A549 (cell line): Measurements from ENCODE around the gene SBF2. TPM values are rescaled to one million over a fixed set of nuclear protein-coding genes. Genes with fewer than 3 reads are reported as not detected.
A peak's percentile ranks its signal among the peaks of the same experiment; 100 is the strongest.

Source experiments
- ATAC-seq, 2 experiments: fragments of 200-7000 bp in 1 of 2; fragments of >200 bp in 1 of 2; cut with Nextera tagmentation in 1 of 2; cut with Tn5 transposase in 1 of 2; 3 replicates each; pipeline versions ENCODE4 v1.8.0 to v1.9.1; 2018 to 2020; ENCODE audit warnings: mild to moderate bottlenecking in 1 of 2, moderate library complexity in 1 of 2
- CTCF ChIA-PET: fragments of 300-600 bp; sonication (Branson Sonifier 250); formaldehyde crosslinking; extraction: SDS; loops from one replicate; lab custom pipeline; 2021; ENCODE audit warnings: antibody characterized with exemption, inconsistent platforms; lab: Yijun Ruan, JAX
- POLR2A ChIA-PET: fragments of 350-600 bp; formaldehyde crosslinking; extraction: SDS; loops from one replicate; lab custom pipeline; 2021; ENCODE audit warnings: antibody characterized with exemption, inconsistent platforms; lab: Yijun Ruan, JAX
- DNase-seq, 2 experiments: peaks; one replicate each; pipeline versions ENCODE4 v3.0.0 to v3.0.0-alpha.2; 2011 to 2016; ENCODE audit warnings: low read depth in 1 of 2, low spot score in 1 of 2
- FAIRE-seq: peaks from 2 replicates; lab custom pipeline; 2011; peaks lifted over from hg19 to GRCh38; lab: Jason Lieb, UNC
- H3K27ac ChIP-seq, 2 experiments: fragments of >200 bp; sonication (Bioruptor Twin); formaldehyde crosslinking; 3 replicates each; pipeline ENCODE4 v1.5.1; 2016 to 2017
- H3K4me1 ChIP-seq: fragments of >200 bp; sonication (Bioruptor Twin); formaldehyde crosslinking; 3 replicates; pipeline ENCODE4 v1.6.1; 2016
- H3K4me2 ChIP-seq: fragments of >200 bp; sonication (Bioruptor Twin); formaldehyde crosslinking; 3 replicates; pipeline ENCODE4 v1.6.1; 2016
- H3K4me3 ChIP-seq: fragments of >200 bp; sonication (Bioruptor Twin); formaldehyde crosslinking; 3 replicates; pipeline ENCODE4 v1.5.1; 2016
- H3K9me3 ChIP-seq: fragments of >200 bp; sonication (Bioruptor Twin); formaldehyde crosslinking; 3 replicates; pipeline ENCODE4 v1.6.1; 2016
- CEBPB ChIP-seq, 2 experiments: fragments of >200 bp in 1 of 2; sonication (Bioruptor Twin) in 1 of 2; formaldehyde crosslinking in 1 of 2; IDR thresholded peaks; 2 replicates each; pipeline ENCODE4 v1.6.1; 2012 to 2016
- EP300 ChIP-seq, 2 experiments: fragments of >200 bp; sonication (Bioruptor Twin); formaldehyde crosslinking; IDR thresholded peaks; 2 replicates in 1 of 2; 3 replicates in 1 of 2; pipeline ENCODE4 v1.6.1; 2016 to 2017
- FOSL2 ChIP-seq, 2 experiments: fragments of 450-650 bp in 1 of 2; fragments of >200 bp in 1 of 2; sonication (Bioruptor Twin) in 1 of 2; formaldehyde crosslinking; IDR thresholded peaks; 2 replicates each; pipeline versions ENCODE4 v1.5.0 to v1.6.1; 2016 to 2020; ENCODE audit warnings: mild to moderate bottlenecking in 1 of 2, moderate library complexity in 1 of 2
- GATA3 ChIP-seq: IDR thresholded peaks from 2 replicates; pipeline ENCODE4 v1.6.1; 2012; ENCODE audit warnings: borderline replicate concordance
- HOXA7 ChIP-seq: fragments of 250-450 bp; sonication (Bioruptor Pico); IDR thresholded peaks from 2 replicates; pipeline ENCODE4 v1.5.0; 2020; ENCODE audit warnings: mild to moderate bottlenecking, moderate library complexity
- HOXB5 ChIP-seq: fragments of 250-450 bp; sonication (Bioruptor Pico); IDR thresholded peaks from 2 replicates; pipeline ENCODE4 v1.5.0; 2020; ENCODE audit warnings: mild to moderate bottlenecking, moderate library complexity
- JUNB ChIP-seq: fragments of >200 bp; sonication (Bioruptor Twin); formaldehyde crosslinking; IDR thresholded peaks from 2 replicates; pipeline ENCODE4 v1.6.1; 2016
- KDM1A ChIP-seq: fragments of 200-600 bp; sonication (generic); IDR thresholded peaks from 2 replicates; pipeline ENCODE4 v1.6.1; 2016; ENCODE audit warnings: low read depth, mild to moderate bottlenecking
- MYC ChIP-seq: IDR thresholded peaks from 2 replicates; pipeline ENCODE4 v1.6.1; 2012; ENCODE audit warnings: mild to moderate bottlenecking, inconsistent platforms, low read length, improper control_type of control experiment, borderline replicate concordance
- NPAS2 ChIP-seq: fragments of 250-450 bp; sonication (Bioruptor Pico); IDR thresholded peaks from 2 replicates; pipeline ENCODE4 v1.8.0; 2022; ENCODE audit warnings: mild to moderate bottlenecking, moderate library complexity, borderline replicate concordance
- POLR2AphosphoS2 ChIP-seq: conservative IDR thresholded peaks from 2 replicates; pipeline ENCODE4 v1.6.1; 2012; ENCODE audit warnings: low read length, improper control_type of control experiment, inconsistent platforms
- RAD21 ChIP-seq, 2 experiments: fragments of >200 bp in 1 of 2; sonication (Bioruptor Twin) in 1 of 2; formaldehyde crosslinking in 1 of 2; IDR thresholded peaks in 1 of 2; conservative IDR thresholded peaks in 1 of 2; 2 replicates in 1 of 2; 3 replicates in 1 of 2; pipeline ENCODE4 v1.6.1; 2012 to 2018; ENCODE audit warnings: inconsistent platforms in 1 of 2
- RFX5 ChIP-seq: fragments of 450-650 bp; IDR thresholded peaks from 2 replicates; pipeline ENCODE4 v1.7.1; 2014; ENCODE audit warnings: antibody characterized with exemption, mild to moderate bottlenecking, moderate library complexity
- RNF2 ChIP-seq: fragments of 200-600 bp; sonication (generic); IDR thresholded peaks from 2 replicates; pipeline ENCODE4 v1.6.1; 2016; ENCODE audit warnings: low read depth, mild to moderate bottlenecking, antibody characterized with exemption, moderate library complexity, borderline replicate concordance
- WGBS: methylation state at CpG from one replicate; pipeline ENCODE4 v1.1.6; 2017; ENCODE audit errors: missing lambda C conversion rate; 5-methylcytosine and 5-hydroxymethylcytosine counted together
- polyA plus RNA-seq, 4 experiments: library from polyadenylated mRNA; depleted of rRNA in 3 of 4; stranded (reverse); fragments of >200 nt; fragmentation: RNase III in 1 of 4; extraction: RNeasy Plus Mini Kit Qiagen cat#74134 plus additional on column Dnase treatment in 1 of 4; gene quantifications; 2 replicates in 3 of 4; 3 replicates in 1 of 4; pipeline ENCODE4 v1.2.3, GENCODE V29; 2011 to 2017
- TF ChIP-seq, protein P1 (sequence below): fragments of >200 bp; sonication (Bioruptor Twin); formaldehyde crosslinking; IDR thresholded peaks from 3 replicates; pipeline ENCODE4 v1.6.1; 2016
- TF ChIP-seq, protein P2 (sequence below): IDR thresholded peaks from 2 replicates; pipeline ENCODE4 v1.6.1; 2012
- TF ChIP-seq, protein P3 (sequence below): IDR thresholded peaks from 2 replicates; pipeline ENCODE4 v1.6.1; 2012; ENCODE audit warnings: low read depth, borderline replicate concordance
- TF ChIP-seq, protein P4 (sequence below): IDR thresholded peaks from 2 replicates; pipeline ENCODE4 v1.6.1; 2012
- TF ChIP-seq, protein P5 (sequence below): fragments of 200-600 bp; sonication (generic); IDR thresholded peaks from 2 replicates; pipeline ENCODE4 v1.6.1; 2016; ENCODE audit warnings: antibody characterized with exemption, mild to moderate bottlenecking, moderate library complexity
- TF ChIP-seq, protein P6 (sequence below): fragments of 150-350 bp; IDR thresholded peaks from 2 replicates; pipeline ENCODE4 v1.6.1; 2014; ENCODE audit warnings: low read depth, mild to moderate bottlenecking, low read length

The SBF2 gene
- polyA plus RNA-seq, 2 of the 4 experiments (the other 2 are of a cell fraction) = 11.1 to 49.6 TPM

DNA sequence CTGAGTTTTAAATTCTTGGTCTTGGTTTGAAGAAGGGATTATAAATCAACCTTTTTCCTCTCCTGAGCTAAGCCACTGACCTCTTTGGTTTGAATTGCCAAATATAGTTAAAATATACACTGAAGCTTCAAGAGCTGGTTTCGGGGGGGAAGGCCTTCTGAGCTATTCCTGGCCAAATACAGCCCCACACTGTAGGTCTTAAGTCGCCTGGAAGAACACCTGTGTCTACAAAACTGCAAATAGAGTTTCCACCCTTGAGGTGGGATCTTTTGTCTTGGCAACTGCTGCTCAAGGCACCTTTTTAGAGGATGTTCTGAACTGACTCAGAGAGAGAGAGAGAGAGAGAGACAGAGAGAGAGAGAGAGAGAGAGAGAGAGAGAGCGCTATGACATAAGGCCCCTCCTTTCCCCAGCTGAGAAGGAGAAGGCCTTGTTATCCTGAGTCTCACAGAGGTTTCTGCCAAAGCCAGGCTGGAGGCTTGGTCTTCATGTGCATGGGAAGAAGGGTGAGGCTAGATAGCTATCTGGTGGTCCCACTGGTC, 16.4 kb upstream of the SBF2 start:
- Histone ChIP-seq H3K4me1 (peaks cover 29% of the 10 kb centered on the region), H3K9me3 (no peaks in the 10 kb centered on the region), H3K4me3 (no peak overlapping the region), H3K27ac (peak overlapping the region; percentile 94), H3K4me2 (peak overlapping the region; percentile 92)
- ChIA-PET CTCF (interaction anchor here (0.7 to 11.0 kb wide), 10 partner anchors 13 to 697 kb away, joined by 3 to 188 read pairs (median 7); no protein-coding TSS in a partner anchor), POLR2A (interaction anchor here (0.7 to 3.7 kb wide), 3 partner anchors 327 to 862 kb away, joined by 3 to 28 read pairs (median 3); no protein-coding TSS in a partner anchor)
- 91% methylated on average over 3 of the region's 3 CpGs for WGBS
- no peak for ATAC-seq
- peak in 1 of 2 experiments; percentile 30 for DNase-seq
- FAIRE-seq = no peak
- TF ChIP-seq RFX5 (no peak), FOSL2 (IDR thresholded peaks at IDR 0.05) (no peak), FOSL2 (CRISPR knock-in tag; IDR thresholded peaks at IDR 0.05) (peak; percentile 29; the same call in 1 of the 2 replicates)

DNA sequence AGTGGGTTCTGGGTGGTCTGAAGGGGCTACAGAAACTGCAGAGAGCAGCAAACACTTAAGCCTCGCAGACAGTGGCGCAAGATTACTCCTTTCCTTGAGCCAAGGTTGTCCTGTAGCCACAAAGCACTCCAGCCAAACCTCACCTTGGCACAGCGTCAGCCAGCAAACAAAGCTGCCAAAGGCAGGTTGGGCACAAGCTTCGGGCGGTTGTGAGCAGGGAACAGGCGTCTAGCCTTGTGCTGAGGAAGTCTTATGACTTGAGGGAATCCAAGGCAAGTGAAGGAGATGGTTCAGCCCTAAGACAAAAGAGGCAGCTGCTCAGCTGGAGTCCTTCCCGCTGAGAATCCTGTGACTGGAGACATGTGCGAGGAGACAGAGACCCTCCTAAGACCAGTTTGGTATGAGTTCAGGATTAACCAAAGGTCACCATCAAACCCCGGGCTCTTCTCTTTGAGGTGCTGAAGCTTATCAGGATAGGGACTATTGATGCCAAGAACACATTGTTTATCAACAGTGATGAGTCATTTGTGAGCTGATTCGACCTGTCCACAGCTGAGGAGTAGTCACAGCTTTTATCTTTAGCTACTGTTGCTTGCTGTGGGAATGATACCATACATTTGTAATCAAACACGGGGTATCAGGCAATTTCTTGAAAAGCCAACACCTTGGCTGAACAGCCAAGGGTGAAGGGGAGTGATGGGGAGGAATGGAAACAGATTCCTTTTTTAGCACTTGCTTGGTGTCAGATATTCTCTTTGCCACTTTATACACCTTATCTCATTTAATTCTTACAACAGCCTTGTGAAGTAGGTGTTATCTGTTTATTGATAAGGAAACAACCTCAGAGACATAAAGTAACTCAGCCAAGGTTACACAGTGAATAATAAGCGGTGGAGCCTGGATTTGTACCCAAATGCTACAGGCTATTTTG, 15.4 kb upstream of the SBF2 start:
- CTCF ChIA-PET = interaction anchor here (0.7 to 11.0 kb wide), 15 partner anchors 12 to 696 kb away, joined by 3 to 188 read pairs (median 4); no protein-coding TSS in a partner anchor
- FAIRE-seq = peak; percentile 73

More for the DNA sequence above, 15.4 kb upstream of the SBF2 start:
- peak in 1 of 2 experiments; percentile 9; a peak in 3 of 6 replicates for ATAC-seq
- TF ChIP-seq, protein P1, sequence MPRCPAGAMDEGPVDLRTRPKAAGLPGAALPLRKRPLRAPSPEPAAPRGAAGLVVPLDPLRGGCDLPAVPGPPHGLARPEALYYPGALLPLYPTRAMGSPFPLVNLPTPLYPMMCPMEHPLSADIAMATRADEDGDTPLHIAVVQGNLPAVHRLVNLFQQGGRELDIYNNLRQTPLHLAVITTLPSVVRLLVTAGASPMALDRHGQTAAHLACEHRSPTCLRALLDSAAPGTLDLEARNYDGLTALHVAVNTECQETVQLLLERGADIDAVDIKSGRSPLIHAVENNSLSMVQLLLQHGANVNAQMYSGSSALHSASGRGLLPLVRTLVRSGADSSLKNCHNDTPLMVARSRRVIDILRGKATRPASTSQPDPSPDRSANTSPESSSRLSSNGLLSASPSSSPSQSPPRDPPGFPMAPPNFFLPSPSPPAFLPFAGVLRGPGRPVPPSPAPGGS = no peak
- TF ChIP-seq RNF2 = no peak
- no peak for TF ChIP-seq KDM1A
- TF ChIP-seq, protein P2, sequence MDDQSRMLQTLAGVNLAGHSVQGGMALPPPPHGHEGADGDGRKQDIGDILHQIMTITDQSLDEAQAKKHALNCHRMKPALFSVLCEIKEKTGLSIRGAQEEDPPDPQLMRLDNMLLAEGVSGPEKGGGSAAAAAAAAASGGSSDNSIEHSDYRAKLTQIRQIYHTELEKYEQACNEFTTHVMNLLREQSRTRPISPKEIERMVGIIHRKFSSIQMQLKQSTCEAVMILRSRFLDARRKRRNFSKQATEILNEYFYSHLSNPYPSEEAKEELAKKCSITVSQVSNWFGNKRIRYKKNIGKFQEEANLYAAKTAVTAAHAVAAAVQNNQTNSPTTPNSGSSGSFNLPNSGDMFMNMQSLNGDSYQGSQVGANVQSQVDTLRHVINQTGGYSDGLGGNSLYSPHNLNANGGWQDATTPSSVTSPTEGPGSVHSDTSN = 0 out of 2 replicates have a peak, but pooled peaks have one; percentile 40
- TF ChIP-seq HOXA7 (CRISPR knock-in tag) = no peak; the same call in 1 of the 2 replicates
- 0 out of 5 replicates have a peak, but pooled peaks of 1 of the 2 experiments have one; percentile 3 for TF ChIP-seq RAD21 (conservative IDR thresholded peaks at IDR 0.05 in 1 of 2, IDR thresholded peaks at IDR 0.05 in 1 of 2)
- peak; percentile 48; the same call in 1 of the 2 replicates for TF ChIP-seq HOXB5
- TF ChIP-seq, protein P3, sequence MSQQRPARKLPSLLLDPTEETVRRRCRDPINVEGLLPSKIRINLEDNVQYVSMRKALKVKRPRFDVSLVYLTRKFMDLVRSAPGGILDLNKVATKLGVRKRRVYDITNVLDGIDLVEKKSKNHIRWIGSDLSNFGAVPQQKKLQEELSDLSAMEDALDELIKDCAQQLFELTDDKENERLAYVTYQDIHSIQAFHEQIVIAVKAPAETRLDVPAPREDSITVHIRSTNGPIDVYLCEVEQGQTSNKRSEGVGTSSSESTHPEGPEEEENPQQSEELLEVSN = no peak
- no peak for TF ChIP-seq MYC
- peak in 1 of 2 experiments; percentile 53; a peak in 1 of 4 replicates for TF ChIP-seq CEBPB (IDR thresholded peaks at IDR 0.05)
- TF ChIP-seq JUNB = peak; percentile 77
- TF ChIP-seq, protein P4, sequence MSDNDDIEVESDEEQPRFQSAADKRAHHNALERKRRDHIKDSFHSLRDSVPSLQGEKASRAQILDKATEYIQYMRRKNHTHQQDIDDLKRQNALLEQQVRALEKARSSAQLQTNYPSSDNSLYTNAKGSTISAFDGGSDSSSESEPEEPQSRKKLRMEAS = peak; percentile 37
- no peak for TF ChIP-seq NPAS2
- TF ChIP-seq, protein P5, sequence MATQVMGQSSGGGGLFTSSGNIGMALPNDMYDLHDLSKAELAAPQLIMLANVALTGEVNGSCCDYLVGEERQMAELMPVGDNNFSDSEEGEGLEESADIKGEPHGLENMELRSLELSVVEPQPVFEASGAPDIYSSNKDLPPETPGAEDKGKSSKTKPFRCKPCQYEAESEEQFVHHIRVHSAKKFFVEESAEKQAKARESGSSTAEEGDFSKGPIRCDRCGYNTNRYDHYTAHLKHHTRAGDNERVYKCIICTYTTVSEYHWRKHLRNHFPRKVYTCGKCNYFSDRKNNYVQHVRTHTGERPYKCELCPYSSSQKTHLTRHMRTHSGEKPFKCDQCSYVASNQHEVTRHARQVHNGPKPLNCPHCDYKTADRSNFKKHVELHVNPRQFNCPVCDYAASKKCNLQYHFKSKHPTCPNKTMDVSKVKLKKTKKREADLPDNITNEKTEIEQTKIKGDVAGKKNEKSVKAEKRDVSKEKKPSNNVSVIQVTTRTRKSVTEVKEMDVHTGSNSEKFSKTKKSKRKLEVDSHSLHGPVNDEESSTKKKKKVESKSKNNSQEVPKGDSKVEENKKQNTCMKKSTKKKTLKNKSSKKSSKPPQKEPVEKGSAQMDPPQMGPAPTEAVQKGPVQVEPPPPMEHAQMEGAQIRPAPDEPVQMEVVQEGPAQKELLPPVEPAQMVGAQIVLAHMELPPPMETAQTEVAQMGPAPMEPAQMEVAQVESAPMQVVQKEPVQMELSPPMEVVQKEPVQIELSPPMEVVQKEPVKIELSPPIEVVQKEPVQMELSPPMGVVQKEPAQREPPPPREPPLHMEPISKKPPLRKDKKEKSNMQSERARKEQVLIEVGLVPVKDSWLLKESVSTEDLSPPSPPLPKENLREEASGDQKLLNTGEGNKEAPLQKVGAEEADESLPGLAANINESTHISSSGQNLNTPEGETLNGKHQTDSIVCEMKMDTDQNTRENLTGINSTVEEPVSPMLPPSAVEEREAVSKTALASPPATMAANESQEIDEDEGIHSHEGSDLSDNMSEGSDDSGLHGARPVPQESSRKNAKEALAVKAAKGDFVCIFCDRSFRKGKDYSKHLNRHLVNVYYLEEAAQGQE = 0 out of 2 replicates have a peak, but pooled peaks have one; percentile 23
- peak; percentile 81 for TF ChIP-seq GATA3
- TF ChIP-seq POLR2AphosphoS2 = 0 out of 2 replicates have a peak, but pooled peaks have one; percentile 19
- peak; percentile 84 for TF ChIP-seq FOSL2 (IDR thresholded peaks at IDR 0.05)
- peak; percentile 95 for TF ChIP-seq FOSL2 (CRISPR knock-in tag; IDR thresholded peaks at IDR 0.05)
- TF ChIP-seq EP300 (IDR thresholded peaks at IDR 0.05) = peak in 1 of 2 experiments; percentile 24; a peak in 1 of 5 replicates
- TF ChIP-seq, protein P6, sequence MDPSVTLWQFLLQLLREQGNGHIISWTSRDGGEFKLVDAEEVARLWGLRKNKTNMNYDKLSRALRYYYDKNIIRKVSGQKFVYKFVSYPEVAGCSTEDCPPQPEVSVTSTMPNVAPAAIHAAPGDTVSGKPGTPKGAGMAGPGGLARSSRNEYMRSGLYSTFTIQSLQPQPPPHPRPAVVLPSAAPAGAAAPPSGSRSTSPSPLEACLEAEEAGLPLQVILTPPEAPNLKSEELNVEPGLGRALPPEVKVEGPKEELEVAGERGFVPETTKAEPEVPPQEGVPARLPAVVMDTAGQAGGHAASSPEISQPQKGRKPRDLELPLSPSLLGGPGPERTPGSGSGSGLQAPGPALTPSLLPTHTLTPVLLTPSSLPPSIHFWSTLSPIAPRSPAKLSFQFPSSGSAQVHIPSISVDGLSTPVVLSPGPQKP = no peak
- TF ChIP-seq, all 56 proteins: peak for 11
- H3K4me3 ChIP-seq = no peak overlapping the region; the same call in 2 of the 3 replicates
- H3K4me1 ChIP-seq = peaks cover 29% of the 10 kb centered on the region
- POLR2A ChIA-PET = interaction anchor here (0.9 to 3.7 kb wide), 6 partner anchors 17 to 696 kb away, joined by 3 to 28 read pairs (median 5); no protein-coding TSS in a partner anchor
- peak; percentile 80 to 82 for DNase-seq
- WGBS = 19% methylated on average over 12 of the region's 12 CpGs
- H3K4me2 ChIP-seq = peak overlapping the region; percentile 92
- H3K27ac ChIP-seq = peak overlapping the region; percentile 94
- H3K9me3 ChIP-seq = no peaks in the 10 kb centered on the region
